HL-60 (cell line): Measurements from ENCODE around the gene ERVH48-1.
"Not testable (repeated sequence)": the region's sequence is repeated elsewhere in the genome, so short reads cannot be mapped to it uniquely, and the experiment has no call there.

ENCODE experiments used
- CTCF ChIP-seq: IDR thresholded peaks from one replicate; pipeline ENCODE4 v1.5.1; 2011; ENCODE audit warnings: low read length, control low read depth, inconsistent platforms; ENCODE audit not compliant: insufficient read depth
- GABPA ChIP-seq: IDR thresholded peaks from 2 replicates; pipeline ENCODE4 v1.6.1; 2012; ENCODE audit warnings: low read depth
- POLR2AphosphoS5 ChIP-seq: IDR thresholded peaks from 2 replicates; pipeline ENCODE4 v1.6.1; 2012; ENCODE audit warnings: low read depth
- REST ChIP-seq: IDR thresholded peaks from 2 replicates; pipeline ENCODE4 v1.6.1; 2012; ENCODE audit warnings: low read depth; ENCODE audit not compliant: insufficient replicate concordance
- SPI1 ChIP-seq: IDR thresholded peaks from 2 replicates; pipeline ENCODE4 v1.6.1; 2012; ENCODE audit warnings: low read depth, mild to moderate bottlenecking, borderline replicate concordance

GRCh38 chr21:42949094-42949755 is 23.8 kb upstream of the ERVH48-1 start:
- not testable (repeated sequence) for TF ChIP-seq CTCF, REST, GABPA, POLR2AphosphoS5, SPI1
